Renal pelvis (tissue), 12 donors: Measurements from ENCODE around the gene TEX10. TPM values are rescaled to one million over a fixed set of nuclear protein-coding genes. Genes with fewer than 3 reads are reported as not detected.
"Not testable (repeated sequence)": the region's sequence is repeated elsewhere in the genome, so short reads cannot be mapped to it uniquely, and the experiment has no call there.

ENCODE experiments used
- DNase-seq: peaks from one replicate; pipeline ENCODE4 v3.0.0-alpha.2; 2013
- long read RNA-seq, 16 experiments: transcript quantifications; one replicate each; lab custom pipeline, GENCODE V29; 2026
- polyA plus RNA-seq, 3 donors: library from polyadenylated mRNA; unstranded; fragments of 120-200 nt; gene quantifications; one replicate each; pipeline ENCODE4 v1.2.1, GENCODE V29; 2013; ENCODE audit not compliant: insufficient read length in 3 of 3

Gene TEX10
- polyA plus RNA-seq: 10 to 100 TPM; 38.3 to 45.8 (median 40.9) TPM
- long read RNA-seq, donor 1, full-length matches to known transcripts: 14 of 33 reads
- long read RNA-seq, donor 1, partial matches to known transcripts: 19 of 33 reads
- long read RNA-seq, donor 1, other reads (novel, unspliced or antisense): 0 of 33 reads
- long read RNA-seq, donor 2, full-length matches to known transcripts: 11 of 26 reads
- long read RNA-seq, donor 2, partial matches to known transcripts: 15 of 26 reads
- long read RNA-seq, donor 2, other reads (novel, unspliced or antisense): 0 of 26 reads
- long read RNA-seq, donor 3, partial matches to known transcripts: 10 of 11 reads
- long read RNA-seq, donor 3, other reads (novel, unspliced or antisense): 0 of 11 reads
- long read RNA-seq, donor 4, partial matches to known transcripts: 17 of 21 reads
- long read RNA-seq, donor 4, other reads (novel, unspliced or antisense): 0 of 21 reads
- long read RNA-seq, donor 5, full-length matches to known transcripts: 4 of 10 reads
- long read RNA-seq, donor 5, partial matches to known transcripts: 6 of 10 reads
- long read RNA-seq, donor 5, other reads (novel, unspliced or antisense): 0 of 10 reads
- long read RNA-seq, donor 6, full-length matches to known transcripts: 7 of 20 reads
- long read RNA-seq, donor 6, partial matches to known transcripts: 13 of 20 reads
- long read RNA-seq, donor 6, other reads (novel, unspliced or antisense): 0 of 20 reads
- long read RNA-seq, donor 7, full-length matches to known transcripts: 7 of 17 reads
- long read RNA-seq, donor 7, partial matches to known transcripts: 10 of 17 reads
- long read RNA-seq, donor 7, other reads (novel, unspliced or antisense): 0 of 17 reads
- long read RNA-seq, donor 8, full-length matches to known transcripts: 6 of 6 reads
- long read RNA-seq, donor 8, partial matches to known transcripts: 0 of 6 reads
- long read RNA-seq, donor 8, other reads (novel, unspliced or antisense): 0 of 6 reads
- long read RNA-seq, donor 9, full-length matches to known transcripts: 7 of 27 reads
- long read RNA-seq, donor 9, partial matches to known transcripts: 20 of 27 reads
- long read RNA-seq, donor 9, other reads (novel, unspliced or antisense): 0 of 27 reads
- long read RNA-seq, donor 10, full-length matches to known transcripts: 8 of 38 reads
- long read RNA-seq, donor 10, partial matches to known transcripts: 30 of 38 reads
- long read RNA-seq, donor 10, other reads (novel, unspliced or antisense): 0 of 38 reads
- long read RNA-seq, donor 11, full-length matches to known transcripts: 9 of 17 reads
- long read RNA-seq, donor 11, partial matches to known transcripts: 8 of 17 reads
- long read RNA-seq, donor 11, other reads (novel, unspliced or antisense): 0 of 17 reads
- long read RNA-seq, donor 12, full-length matches to known transcripts: 13 of 29 reads
- long read RNA-seq, donor 12, partial matches to known transcripts: 16 of 29 reads
- long read RNA-seq, donor 12, other reads (novel, unspliced or antisense): 0 of 29 reads
- long read RNA-seq, donor 13, full-length matches to known transcripts: 9 of 9 reads
- long read RNA-seq, donor 13, partial matches to known transcripts: 0 of 9 reads
- long read RNA-seq, donor 13, other reads (novel, unspliced or antisense): 0 of 9 reads
- long read RNA-seq, donor 14: 0 reads
- long read RNA-seq, donor 15, full-length matches to known transcripts: 7 of 39 reads
- long read RNA-seq, donor 15, partial matches to known transcripts: 32 of 39 reads
- long read RNA-seq, donor 15, other reads (novel, unspliced or antisense): 0 of 39 reads
- long read RNA-seq, donor 16, full-length matches to known transcripts: 4 of 29 reads
- long read RNA-seq, donor 16, partial matches to known transcripts: 25 of 29 reads
- long read RNA-seq, donor 16, other reads (novel, unspliced or antisense): 0 of 29 reads

GRCh38 chr9:100352727-100353505, at the start of gene TEX10:
TSS of gene TEX10 (minus strand) at chr9:100352942. CDS start at chr9:100349363, 3,579 bp downstream.
- peak; percentile 93 for DNase-seq

- DNase-seq: no peak
Observed at GRCh38 chr9:100401042-100401441, 48.3 kb upstream of the TEX10 start.

GRCh38 chr9:100397529-100398266, 45.0 kb upstream of the TEX10 start:
- DNase-seq: no peak

- no peak for DNase-seq
Observed at GRCh38 chr9:100396769-100397168, 44.0 kb upstream of the TEX10 start.

GRCh38 chr9:100394816-100395215, 42.1 kb upstream of the TEX10 start:
- no peak for DNase-seq

GRCh38 chr9:100394032-100394695, 41.4 kb upstream of the TEX10 start:
- no peak for DNase-seq

GRCh38 chr9:100392989-100393388, 40.2 kb upstream of the TEX10 start:
- DNase-seq: not testable (repeated sequence)

GRCh38 chr9:100379862-100380261, 27.1 kb upstream of the TEX10 start:
- no peak for DNase-seq

- DNase-seq: no peak
Observed at GRCh38 chr9:100377015-100377414, 24.3 kb upstream of the TEX10 start.

GRCh38 chr9:100375658-100376057, 22.9 kb upstream of the TEX10 start:
- DNase-seq: no peak

- DNase-seq: no peak
Observed at GRCh38 chr9:100372648-100373047, 19.9 kb upstream of the TEX10 start.

GRCh38 chr9:100370064-100370723, 17.5 kb upstream of the TEX10 start:
- no peak for DNase-seq

- DNase-seq: no peak
Observed at GRCh38 chr9:100368672-100369071, 15.9 kb upstream of the TEX10 start.

GRCh38 chr9:100366121-100366520, 13.4 kb upstream of the TEX10 start:
- DNase-seq: no peak

GRCh38 chr9:100364013-100364412, 11.3 kb upstream of the TEX10 start:
- DNase-seq: no peak

GRCh38 chr9:100359057-100359456, 6.3 kb upstream of the TEX10 start:
- DNase-seq: no peak

GRCh38 chr9:100357501-100357900, 4.8 kb upstream of the TEX10 start:
- DNase-seq: no peak

GRCh38 chr9:100355561-100355960, 2.8 kb upstream of the TEX10 start:
- DNase-seq: no peak
